Mesothelial cell of epicardium (in vitro differentiated cells): Measurements from ENCODE around the gene PLAU. TPM values are rescaled to one million over a fixed set of nuclear protein-coding genes. Genes with fewer than 3 reads are reported as not detected.

ENCODE experiments used
- DNase-seq, 2 experiments: peaks; one replicate each; pipeline ENCODE4 v3.0.0; 2021; ENCODE audit warnings: low spot score in 2 of 2; ENCODE audit not compliant: unreplicated experiment in 2 of 2
- H3K27ac Mint-ChIP-seq: 2 replicates; pipeline ENCODE4 v1.8.0; 2021; ENCODE audit warnings: mixed read lengths
- H3K27me3 Mint-ChIP-seq: 2 replicates; pipeline ENCODE4 v1.8.0; 2021; ENCODE audit warnings: low read depth, mixed read lengths
- H3K36me3 Mint-ChIP-seq: 2 replicates; pipeline ENCODE4 v1.8.0; 2021; ENCODE audit warnings: mixed read lengths
- H3K4me1 Mint-ChIP-seq: 2 replicates; pipeline ENCODE4 v1.8.0; 2021; ENCODE audit warnings: mixed read lengths
- H3K4me3 Mint-ChIP-seq: 2 replicates; pipeline ENCODE4 v1.8.0; 2021; ENCODE audit warnings: mild to moderate bottlenecking, moderate library complexity, mixed read lengths
- H3K9me3 Mint-ChIP-seq: 2 replicates; pipeline ENCODE4 v1.8.0; 2021; ENCODE audit warnings: mixed read lengths
- total RNA-seq: library from RNA; stranded (reverse); gene quantifications from 3 replicates; pipeline ENCODE4 v1.2.1, GENCODE V29; 2021
- TF ChIP-seq, protein P1 (sequence below): fragments of 200-600 bp; sonication (generic); IDR thresholded peaks from one replicate; pipeline ENCODE4 v1.5.0; 2021; ENCODE audit warnings: antibody characterized with exemption; ENCODE audit not compliant: unreplicated experiment

The PLAU gene
- total RNA-seq, 1 donor from 2014 or later, result 4.7 TPM

DNA sequence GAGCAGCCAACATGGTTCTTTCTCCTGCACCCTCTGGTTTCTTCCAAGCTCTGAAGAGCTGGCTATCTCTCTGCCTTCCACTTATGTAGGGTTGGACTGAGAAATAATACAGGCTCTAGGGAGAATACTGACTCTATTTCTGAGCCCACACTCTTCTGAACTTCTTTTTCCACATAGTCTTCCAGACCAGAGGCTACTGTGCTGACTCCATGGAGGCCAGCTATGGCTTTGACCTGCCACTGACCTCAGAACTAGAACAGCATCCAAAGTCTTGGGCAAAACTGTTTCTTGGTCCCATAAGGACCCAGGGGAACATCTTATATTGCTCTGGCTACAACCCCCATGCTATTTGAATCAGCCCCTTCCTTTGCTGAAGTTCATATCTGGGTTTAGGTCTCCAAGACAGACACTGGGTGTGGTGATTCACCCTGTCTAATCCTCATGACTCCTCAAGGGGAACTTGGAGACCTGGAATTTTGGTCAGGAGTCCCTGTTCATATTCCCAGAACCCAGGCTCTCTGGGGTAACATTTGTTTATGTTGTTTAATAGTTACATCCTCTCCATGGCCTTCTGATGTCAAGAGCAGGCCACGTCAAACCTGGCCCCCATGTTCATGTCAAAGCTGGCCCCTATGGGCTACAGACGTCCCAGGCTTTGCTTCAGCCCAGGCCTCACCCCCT is 12.1 kb upstream of the PLAU start:
- Mint-ChIP-seq H3K9me3 (no peaks in the 10 kb centered on the region), H3K27ac (peak overlapping the region; percentile 37)
- TF ChIP-seq, protein P1, sequence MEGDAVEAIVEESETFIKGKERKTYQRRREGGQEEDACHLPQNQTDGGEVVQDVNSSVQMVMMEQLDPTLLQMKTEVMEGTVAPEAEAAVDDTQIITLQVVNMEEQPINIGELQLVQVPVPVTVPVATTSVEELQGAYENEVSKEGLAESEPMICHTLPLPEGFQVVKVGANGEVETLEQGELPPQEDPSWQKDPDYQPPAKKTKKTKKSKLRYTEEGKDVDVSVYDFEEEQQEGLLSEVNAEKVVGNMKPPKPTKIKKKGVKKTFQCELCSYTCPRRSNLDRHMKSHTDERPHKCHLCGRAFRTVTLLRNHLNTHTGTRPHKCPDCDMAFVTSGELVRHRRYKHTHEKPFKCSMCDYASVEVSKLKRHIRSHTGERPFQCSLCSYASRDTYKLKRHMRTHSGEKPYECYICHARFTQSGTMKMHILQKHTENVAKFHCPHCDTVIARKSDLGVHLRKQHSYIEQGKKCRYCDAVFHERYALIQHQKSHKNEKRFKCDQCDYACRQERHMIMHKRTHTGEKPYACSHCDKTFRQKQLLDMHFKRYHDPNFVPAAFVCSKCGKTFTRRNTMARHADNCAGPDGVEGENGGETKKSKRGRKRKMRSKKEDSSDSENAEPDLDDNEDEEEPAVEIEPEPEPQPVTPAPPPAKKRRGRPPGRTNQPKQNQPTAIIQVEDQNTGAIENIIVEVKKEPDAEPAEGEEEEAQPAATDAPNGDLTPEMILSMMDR, result no peak

DNA sequence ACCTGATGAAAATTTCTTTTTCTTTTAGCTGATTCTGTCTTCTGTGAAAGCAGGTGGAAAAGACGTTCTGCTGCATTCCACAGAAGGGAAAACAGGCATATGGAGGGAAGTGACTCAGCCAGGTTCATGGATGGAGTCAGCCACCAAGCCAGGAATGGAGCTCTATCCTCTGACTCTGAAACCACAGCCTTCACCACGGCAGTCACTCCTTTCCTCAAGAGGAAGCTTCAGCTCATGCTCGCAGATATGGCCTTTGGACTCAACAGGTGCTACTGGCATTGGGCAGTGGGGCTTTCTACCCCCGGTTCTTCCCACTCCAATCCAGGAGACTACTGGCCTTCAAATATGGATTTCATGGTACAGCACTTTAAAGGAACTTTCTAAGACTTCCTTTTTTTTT is 11.5 kb upstream of the PLAU start:
- Mint-ChIP-seq H3K27me3 (no peaks in the 10 kb centered on the region), H3K4me3 (no peak overlapping the region), H3K9me3 (no peaks in the 10 kb centered on the region), H3K27ac (peak overlapping the region; percentile 37), H3K36me3 (no peaks in the 10 kb centered on the region), H3K4me1 (peaks cover 4% of the 10 kb centered on the region)
- TF ChIP-seq, protein P1, result no peak
- DNase-seq, result no peak

More for the DNA sequence above, 12.1 kb upstream of the PLAU start:
- DNase-seq, result no peak
- Mint-ChIP-seq H3K4me3 (no peak overlapping the region), H3K27me3 (no peaks in the 10 kb centered on the region), H3K36me3 (no peaks in the 10 kb centered on the region), H3K4me1 (peaks cover 4% of the 10 kb centered on the region)

DNA sequence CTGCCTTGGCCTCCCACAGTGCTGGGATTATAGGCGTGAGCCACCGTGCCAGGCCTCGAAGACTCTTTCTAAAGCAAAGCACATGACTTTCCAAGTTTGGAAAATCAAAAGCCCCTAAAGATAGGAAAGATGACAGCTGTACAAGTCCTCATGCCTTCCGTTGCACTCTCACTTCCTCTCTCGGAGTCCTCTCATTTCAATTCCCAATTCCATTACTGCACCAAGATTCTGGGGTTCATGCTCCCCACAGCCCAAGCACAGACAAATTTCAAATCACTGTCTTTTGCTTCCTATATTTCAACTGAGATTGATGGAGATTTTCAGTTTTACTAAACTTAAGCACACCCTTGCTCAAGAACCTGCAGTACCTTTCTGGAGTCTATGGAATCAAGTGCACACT is 10.9 kb upstream of the PLAU start:
- Mint-ChIP-seq H3K27ac (no peak overlapping the region), H3K27me3 (no peaks in the 10 kb centered on the region), H3K36me3 (no peaks in the 10 kb centered on the region), H3K4me1 (peaks cover 4% of the 10 kb centered on the region), H3K4me3 (no peak overlapping the region), H3K9me3 (no peaks in the 10 kb centered on the region)
- TF ChIP-seq, protein P1, result no peak
- no peak for DNase-seq

DNA sequence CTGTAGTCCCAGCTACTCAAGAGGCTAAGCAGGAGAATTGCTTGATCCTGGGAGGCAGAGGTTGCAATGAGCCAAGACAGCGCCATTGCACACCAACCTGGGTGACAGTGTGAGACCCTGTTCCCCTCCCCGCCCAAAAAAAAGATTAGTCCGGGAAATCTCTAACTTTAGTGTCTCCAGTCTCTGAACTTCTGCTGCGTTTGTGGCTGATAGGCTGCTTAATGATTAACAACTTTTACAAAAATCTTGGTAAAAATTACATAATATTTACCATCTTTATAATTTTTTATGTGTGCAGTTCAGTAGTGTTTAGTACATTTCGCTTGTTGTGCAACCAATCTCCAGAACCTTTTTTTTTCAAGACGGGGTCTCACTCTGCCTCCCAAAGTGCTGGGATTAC is 9.7 kb upstream of the PLAU start:
- Mint-ChIP-seq H3K36me3 (no peaks in the 10 kb centered on the region), H3K9me3 (no peaks in the 10 kb centered on the region), H3K4me1 (peaks cover 4% of the 10 kb centered on the region), H3K27ac (no peak overlapping the region), H3K27me3 (no peaks in the 10 kb centered on the region), H3K4me3 (no peak overlapping the region)
- no peak for DNase-seq
- TF ChIP-seq, protein P1, result no peak

DNA sequence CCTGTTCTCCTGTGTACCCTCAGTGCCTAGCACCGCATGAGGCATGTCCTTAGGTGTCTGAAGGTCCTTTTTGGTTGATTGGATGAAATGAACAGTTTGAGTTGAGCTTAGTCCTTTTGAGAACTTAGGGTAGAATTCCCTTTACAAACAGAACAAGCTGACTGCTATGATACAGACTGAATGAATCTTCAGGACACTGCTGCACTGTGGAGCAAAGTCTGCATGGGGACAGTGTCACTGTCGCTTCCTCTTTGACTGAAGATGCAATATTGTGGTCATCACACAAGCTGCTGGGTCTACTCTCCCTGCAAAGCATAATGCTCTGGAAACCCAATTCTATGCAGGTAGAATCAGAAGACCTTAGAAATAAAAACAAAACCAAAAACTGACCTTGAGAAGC is 8.6 kb upstream of the PLAU start:
- H3K4me3 Mint-ChIP-seq, result no peak overlapping the region
- H3K9me3 Mint-ChIP-seq, result no peaks in the 10 kb centered on the region
- no peak for DNase-seq
- H3K4me1 Mint-ChIP-seq, result peaks cover 13% of the 10 kb centered on the region
- TF ChIP-seq, protein P1, result no peak
- H3K27me3 Mint-ChIP-seq, result no peaks in the 10 kb centered on the region
- H3K36me3 Mint-ChIP-seq, result no peaks in the 10 kb centered on the region
- no peak overlapping the region for H3K27ac Mint-ChIP-seq
